Raji (cell line): ENCODE data around the gene PPP1R1C.

ENCODE experiments used
- POLR2A ChIP-seq: IDR thresholded peaks from 2 replicates; pipeline ENCODE4 v1.6.1; 2011; ENCODE audit warnings: low read depth, low read length, control low read depth; ENCODE audit not compliant: insufficient read depth

PPP1R1C gene

GRCh38 chr2:181985632-181986205, at the start of gene PPP1R1C:
Gene PPP1R1C (plus strand): TSS chr2:181985853. CDS start chr2:181986111, 258 bp downstream.
- TF ChIP-seq POLR2A: no peak

- no peak for TF ChIP-seq POLR2A
These were observed 48.2 kb upstream of the PPP1R1C start for GRCh38 chr2:181937473-181937872.

GRCh38 chr2:181943411-181944124, 42.1 kb upstream of the PPP1R1C start:
- no peak for TF ChIP-seq POLR2A

GRCh38 chr2:181944164-181944913, 41.3 kb upstream of the PPP1R1C start:
- TF ChIP-seq POLR2A: no peak

GRCh38 chr2:181944914-181945291, 40.8 kb upstream of the PPP1R1C start:
- no peak for TF ChIP-seq POLR2A

DNA sequence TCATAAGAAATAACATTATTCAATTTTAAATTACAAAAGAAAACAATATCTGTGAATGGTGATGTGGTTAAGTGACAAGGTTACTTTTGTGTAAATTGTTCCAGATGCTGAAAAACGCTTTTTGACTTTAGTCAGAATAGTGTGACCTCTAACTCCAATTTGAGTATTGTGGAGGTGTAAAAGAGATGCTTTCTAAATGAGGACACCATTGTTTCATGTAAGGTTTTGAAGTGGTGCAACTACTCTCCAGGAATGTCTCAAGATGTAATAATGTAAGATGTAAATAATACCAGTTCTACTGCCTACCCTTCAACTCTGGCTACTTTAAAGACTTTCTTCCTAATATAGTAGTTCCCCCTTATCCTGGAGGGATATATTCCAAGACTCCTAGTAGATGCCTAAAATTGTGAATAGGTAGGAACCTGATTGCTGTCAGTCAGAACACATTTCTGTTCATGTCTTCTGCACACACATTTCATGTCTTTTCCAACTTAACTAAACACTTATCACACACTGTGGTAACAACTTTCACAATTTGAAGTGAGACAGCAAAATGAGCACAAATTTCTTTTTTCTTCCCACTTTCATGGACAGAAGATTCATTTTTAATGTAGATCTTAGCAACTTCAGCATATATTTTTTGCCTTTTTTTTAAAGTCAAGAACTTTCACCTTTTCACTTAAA, 39.1 kb upstream of the PPP1R1C start:
- TF ChIP-seq POLR2A: no peak

- TF ChIP-seq POLR2A: no peak
These were observed 38.4 kb upstream of the PPP1R1C start for GRCh38 chr2:181947273-181947672.

- TF ChIP-seq POLR2A: no peak
These were observed 37.4 kb upstream of the PPP1R1C start for GRCh38 chr2:181948227-181948626.

GRCh38 chr2:181949047-181949446, 36.6 kb upstream of the PPP1R1C start:
- TF ChIP-seq POLR2A: no peak

DNA sequence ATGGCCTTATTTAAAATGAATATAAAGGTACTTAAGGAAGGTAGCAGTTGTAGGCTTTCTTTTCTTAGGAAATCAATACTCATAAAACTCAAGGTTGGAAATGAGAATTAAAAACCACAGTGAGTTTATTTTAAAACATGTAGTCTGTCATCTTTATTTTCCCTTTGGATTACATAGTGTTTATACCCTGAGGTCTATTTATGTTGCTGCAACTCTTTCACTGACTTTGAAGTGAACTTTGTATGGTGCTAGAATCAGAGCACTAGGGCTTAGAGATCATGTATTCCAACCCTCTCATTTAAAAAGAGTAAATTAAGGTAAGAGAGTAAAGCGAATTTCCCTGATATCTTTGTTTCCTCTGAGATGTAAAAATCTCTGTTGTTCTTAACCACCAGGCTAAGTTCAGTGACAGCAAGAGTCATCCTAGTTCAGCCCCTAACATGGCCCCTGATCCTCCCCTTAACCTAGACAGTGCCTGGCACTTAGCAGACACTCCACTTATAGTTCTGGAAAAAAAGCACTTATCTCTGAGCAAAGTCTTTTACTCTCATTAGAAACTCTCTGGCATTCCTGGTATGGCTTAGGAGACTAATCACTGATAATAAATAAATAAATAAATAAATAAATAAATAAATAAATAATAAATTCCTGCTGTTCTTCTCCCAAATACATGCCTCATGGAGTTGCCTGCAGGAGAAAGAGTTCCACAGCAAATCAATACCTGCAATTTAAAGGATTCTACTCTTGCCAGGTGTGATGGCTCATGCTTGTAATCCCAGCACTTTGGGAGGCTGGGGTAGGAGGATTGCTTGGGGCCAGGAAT, 33.0 kb upstream of the PPP1R1C start:
- no peak for TF ChIP-seq POLR2A

DNA sequence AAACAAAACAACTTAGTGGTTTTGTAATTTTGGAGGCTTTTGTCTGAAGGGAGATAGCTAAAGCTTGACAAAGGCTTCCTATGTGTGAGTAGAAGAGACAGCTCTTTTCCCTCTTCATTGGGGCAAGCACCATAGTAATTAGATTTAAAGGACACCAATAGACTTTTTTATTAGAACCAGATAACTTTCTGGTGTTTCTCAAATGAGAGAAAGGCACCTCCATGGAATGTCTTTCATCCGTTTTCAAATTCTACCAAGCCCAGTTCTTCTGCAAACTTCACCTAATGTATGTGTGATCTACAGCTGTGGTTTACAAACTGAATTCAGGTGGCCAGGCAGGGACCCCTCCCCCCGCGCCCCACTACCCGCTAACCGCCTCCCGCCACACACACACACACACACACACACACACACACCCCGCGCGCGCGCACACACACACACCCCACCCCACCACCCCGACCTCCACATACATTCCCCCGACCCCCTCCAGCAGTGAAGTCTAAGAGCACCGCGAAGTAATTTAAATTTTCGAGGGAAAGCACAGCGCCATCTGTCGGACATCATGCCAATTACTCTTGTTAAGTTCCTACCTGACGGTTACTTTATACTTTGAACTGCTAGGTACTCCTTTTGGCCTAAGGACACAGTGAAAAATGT, 31.6 kb upstream of the PPP1R1C start:
- no peak for TF ChIP-seq POLR2A

GRCh38 chr2:181954538-181954883, 31.1 kb upstream of the PPP1R1C start:
- no peak for TF ChIP-seq POLR2A

DNA sequence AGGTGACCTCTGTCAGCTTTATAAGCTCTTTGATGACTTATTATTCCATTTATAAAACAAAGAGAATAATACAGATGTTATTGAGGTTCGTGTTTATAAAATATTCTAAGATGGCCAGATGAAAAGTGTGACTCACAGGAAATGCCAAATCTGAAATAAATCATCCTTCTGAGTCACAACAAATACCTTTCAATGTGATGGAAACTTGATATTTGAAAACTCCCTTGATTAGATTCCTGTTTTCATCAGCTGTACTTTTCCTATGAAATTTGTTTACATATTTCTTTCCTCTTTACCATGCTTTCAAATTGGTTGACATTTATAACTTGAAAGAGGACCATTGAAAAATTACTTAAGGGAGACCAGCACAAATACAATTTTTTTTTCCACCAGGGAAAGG, 30.6 kb upstream of the PPP1R1C start:
- no peak for TF ChIP-seq POLR2A

DNA sequence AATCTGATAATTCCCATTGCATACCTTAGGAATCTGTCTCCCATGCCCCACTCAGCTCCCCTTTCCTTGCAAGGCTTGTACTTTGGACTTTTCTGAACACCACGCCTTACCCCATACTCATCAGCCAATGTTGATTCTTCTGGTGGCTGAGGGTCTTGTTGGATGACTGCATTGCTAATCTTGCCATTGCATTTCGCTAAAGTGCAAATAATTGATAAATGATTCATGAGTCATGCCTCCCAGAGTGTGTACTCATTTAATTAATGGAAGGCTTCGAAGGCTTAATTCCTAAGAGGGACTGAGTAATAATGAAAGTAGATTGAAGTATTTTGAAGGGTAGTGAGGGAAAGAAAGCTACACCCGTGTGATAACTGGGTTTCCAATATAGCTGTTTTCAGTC, 28.0 kb upstream of the PPP1R1C start:
- TF ChIP-seq POLR2A: no peak
